HG03565 (cell line): Measurements from ENCODE around the gene HDGFL1.

Experiments
- ATAC-seq: cut with Tn5 transposase; IDR thresholded peaks from one replicate; pipeline ENCODE4 v1.9.1; 2021; ENCODE audit warnings: mild to moderate bottlenecking, moderate library complexity; ENCODE audit not compliant: unreplicated experiment

Gene HDGFL1

GRCh38 chr6:22569281-22570184 lies at the start of gene HDGFL1:
Gene HDGFL1 (plus strand): TSS chr6:22569566. CDS start chr6:22569576, 10 bp downstream.
- no peak for ATAC-seq

GRCh38 chr6:22521035-22521434 lies 48.3 kb upstream of the HDGFL1 start:
- no peak for ATAC-seq

- no peak for ATAC-seq
Measured at GRCh38 chr6:22526736-22527135, 42.6 kb upstream of the HDGFL1 start.

GRCh38 chr6:22529866-22530265 lies 39.5 kb upstream of the HDGFL1 start:
- ATAC-seq, result no peak

- ATAC-seq, result no peak
Measured at GRCh38 chr6:22530506-22530905, 38.9 kb upstream of the HDGFL1 start.

- ATAC-seq, result no peak
Measured at GRCh38 chr6:22536122-22536521, 33.2 kb upstream of the HDGFL1 start.

GRCh38 chr6:22544476-22544875 lies 24.9 kb upstream of the HDGFL1 start:
- ATAC-seq, result no peak

- ATAC-seq, result no peak
Measured at GRCh38 chr6:22545051-22545450, 24.3 kb upstream of the HDGFL1 start.

GRCh38 chr6:22546236-22546635 lies 23.1 kb upstream of the HDGFL1 start:
- no peak for ATAC-seq

GRCh38 chr6:22550971-22551670 lies 18.2 kb upstream of the HDGFL1 start:
- no peak for ATAC-seq

- ATAC-seq, result no peak
Measured at GRCh38 chr6:22556266-22556665, 13.1 kb upstream of the HDGFL1 start.

GRCh38 chr6:22557007-22557406 lies 12.4 kb upstream of the HDGFL1 start:
- no peak for ATAC-seq

GRCh38 chr6:22558288-22558882 lies 11.0 kb upstream of the HDGFL1 start:
- no peak for ATAC-seq

- ATAC-seq, result no peak
Measured at GRCh38 chr6:22568854-22569253, 512 bp upstream of the HDGFL1 start.

GRCh38 chr6:22570185-22570551 lies 802 bp downstream of the HDGFL1 start:
- no peak for ATAC-seq

- no peak for ATAC-seq
Measured at GRCh38 chr6:22575190-22575589, 5.8 kb downstream of the HDGFL1 start.

GRCh38 chr6:22579439-22579838 lies 10.1 kb downstream of the HDGFL1 start:
- no peak for ATAC-seq

- no peak for ATAC-seq
Measured at GRCh38 chr6:22580337-22580736, 11.0 kb downstream of the HDGFL1 start.

GRCh38 chr6:22582417-22583205 lies 13.2 kb downstream of the HDGFL1 start:
- ATAC-seq, result no peak

GRCh38 chr6:22583230-22583629 lies 13.9 kb downstream of the HDGFL1 start:
- no peak for ATAC-seq

GRCh38 chr6:22583927-22584326 lies 14.6 kb downstream of the HDGFL1 start:
- no peak for ATAC-seq
